HG03139 (cell line): Measurements from ENCODE around the gene PCSK4.

Experiments
- ATAC-seq: cut with Tn5 transposase; IDR thresholded peaks from one replicate; pipeline ENCODE4 v1.9.1; 2021; ENCODE audit not compliant: unreplicated experiment

The PCSK4 gene

DNA sequence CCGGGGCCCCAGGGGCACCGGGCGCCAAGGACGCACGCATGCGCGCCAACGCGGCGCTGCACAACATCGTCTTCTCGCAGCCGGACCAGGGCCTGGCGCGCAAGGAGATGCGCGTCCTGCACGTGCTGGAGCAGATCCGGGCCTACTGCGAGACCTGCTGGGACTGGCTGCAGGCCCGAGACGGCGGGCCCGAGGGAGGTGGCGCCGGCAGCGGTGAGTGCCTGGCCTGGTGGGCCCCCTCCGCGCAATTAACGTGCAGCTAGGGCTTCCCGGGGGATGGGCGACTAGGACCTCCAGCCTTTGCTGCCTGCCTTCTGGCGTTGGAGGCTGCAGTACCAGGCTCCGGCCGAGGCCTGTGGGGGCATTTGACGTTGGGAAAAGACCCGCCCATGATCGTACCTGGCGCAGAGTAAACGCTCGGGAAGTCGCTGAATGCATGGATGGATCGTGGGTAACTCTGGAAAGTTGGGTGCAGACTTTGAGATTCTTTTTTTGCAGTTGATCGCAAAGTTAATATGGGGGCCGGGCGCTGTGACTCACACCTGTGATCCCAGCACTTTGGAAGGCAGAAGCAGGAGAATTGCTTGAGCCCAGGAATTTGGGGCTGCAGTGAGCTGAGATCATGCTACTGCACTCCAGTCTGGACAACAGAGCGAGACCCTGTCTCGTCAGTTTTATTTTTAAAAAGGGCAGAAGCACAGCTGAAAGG is 33.0 kb downstream of the PCSK4 start:
- no peak for ATAC-seq

DNA sequence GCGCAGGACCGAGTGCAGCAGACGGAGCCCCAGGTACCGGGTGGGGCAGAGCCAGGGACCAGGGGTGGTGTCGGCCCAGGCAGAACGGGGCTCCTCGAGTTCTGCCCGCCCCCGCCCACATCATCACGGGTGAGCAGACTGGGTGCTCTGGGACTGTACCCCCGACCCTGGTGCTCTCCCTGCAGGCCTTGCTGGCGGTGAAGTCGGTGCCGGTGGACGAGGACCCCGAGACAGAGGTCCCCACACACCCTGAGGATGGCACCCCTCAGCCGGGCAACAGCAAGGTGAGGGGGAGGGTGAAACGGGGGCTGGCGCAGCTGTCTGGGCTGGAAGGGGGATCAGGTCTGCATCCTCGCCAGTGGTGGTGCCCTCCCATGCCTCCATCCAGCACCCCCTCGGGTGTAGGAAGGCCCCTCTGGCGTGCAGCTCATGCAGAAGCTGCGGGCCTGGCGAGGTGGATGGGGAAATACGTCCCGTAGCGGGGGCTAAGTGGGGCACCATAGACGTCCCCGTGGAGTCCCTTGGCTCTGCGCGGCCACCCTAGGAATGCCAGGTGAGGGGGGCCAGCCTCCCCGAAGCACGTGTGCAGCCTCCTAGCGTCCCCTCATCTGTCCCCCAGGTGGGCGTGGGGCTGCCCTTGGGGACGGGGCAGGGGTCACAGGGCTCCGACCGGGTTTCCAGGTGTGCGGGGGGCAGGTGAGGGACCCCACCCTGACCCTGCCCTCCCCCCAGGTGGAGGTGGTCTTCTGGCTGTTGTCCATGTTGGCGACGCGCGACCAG is 33.8 kb downstream of the PCSK4 start:
- ATAC-seq: no peak

DNA sequence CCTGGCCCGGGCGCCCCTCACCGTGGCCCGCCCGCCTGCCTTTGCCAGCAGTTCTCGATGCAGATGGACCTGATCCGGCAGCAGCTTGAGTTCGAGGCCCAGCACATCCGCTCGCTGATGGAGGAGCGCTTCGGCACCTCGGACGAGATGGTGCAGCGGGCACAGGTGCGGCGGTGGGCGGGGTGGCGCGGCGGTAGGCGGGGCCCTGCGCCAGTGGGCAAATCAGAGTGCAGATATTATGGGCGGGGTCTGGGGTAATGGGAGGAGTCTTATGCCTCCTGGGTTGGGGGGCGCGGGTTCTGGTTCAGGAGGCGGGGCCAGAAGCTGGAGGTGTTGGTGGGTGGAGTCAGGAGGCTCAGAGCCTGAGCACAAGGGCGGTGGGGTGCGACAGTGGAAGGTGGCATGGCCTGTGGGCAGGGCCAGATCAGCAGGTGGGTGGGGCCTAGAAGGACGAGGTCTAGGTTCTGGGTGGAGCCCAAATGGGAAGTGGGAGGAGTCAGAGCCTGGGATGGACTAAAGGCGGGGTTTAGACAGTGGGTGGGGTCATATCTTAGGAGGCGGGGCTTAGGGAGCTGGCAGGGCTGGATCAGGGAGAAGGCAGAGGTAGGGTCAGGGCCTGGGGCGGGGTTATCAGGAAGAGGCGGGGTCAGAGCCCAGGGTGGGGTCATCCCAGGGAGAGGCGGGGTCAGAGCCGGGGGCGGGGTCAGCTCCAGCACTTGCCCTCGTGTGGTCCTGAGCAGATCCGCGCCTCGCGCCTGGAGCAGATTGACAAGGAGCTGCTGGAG is 34.6 kb downstream of the PCSK4 start:
- ATAC-seq: no peak

DNA sequence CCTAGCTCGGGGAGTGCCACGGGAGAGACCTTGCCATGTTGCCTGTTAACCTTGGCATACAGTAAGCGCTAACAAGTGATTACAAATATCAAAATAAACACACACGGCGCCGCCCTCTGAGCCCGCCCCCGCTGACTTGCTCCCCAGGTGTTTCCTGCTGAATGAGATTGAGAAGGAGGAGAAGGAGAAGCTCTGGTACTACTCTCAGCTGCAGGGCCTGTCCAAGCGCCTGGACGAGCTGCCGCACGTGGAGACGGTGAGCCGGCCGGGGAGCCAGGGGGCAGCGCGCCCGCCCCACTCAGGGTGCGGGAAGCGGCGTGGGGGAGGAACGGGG is 35.2 kb downstream of the PCSK4 start:
- no peak for ATAC-seq

DNA sequence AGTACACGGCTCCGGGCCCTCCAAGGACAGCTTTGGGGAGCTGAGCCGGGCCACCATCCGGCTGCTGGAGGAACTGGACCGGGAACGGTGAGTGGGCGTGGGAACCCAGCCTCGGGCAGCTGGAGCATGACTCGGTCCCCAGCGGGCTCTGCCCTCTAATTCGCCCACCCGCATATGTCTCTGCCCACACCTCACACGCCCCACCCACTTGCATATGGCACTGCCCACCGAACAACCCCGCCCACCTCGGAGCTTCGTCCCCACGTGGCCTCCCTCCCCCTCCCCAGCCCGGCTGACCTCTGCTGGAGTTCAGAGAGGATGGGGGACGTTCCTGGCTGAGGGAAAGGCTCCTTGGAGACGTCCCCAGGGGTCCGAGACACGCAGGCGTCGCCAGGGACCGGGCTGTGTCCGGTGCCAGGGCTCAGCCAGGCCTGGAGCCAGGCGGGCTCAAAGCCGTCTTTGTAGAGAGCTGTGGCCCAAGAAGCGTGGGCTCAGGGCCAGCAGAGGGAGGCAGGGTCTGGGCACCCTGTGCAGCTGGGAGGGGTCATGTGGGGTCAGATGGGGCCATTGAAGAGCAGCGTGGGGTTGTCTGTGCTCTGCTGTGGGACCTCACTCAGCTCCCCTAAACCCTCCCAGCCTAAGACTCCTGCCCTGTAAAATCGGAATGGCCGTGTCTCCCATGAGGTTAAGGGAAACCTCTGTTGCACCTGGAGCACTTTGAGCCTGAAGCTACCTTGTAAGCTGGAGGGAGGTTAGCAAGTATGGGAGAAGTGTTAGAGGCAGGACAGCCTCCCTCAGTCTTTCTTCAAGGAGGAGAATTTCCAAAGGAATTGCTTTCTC is 36.4 kb downstream of the PCSK4 start:
- no peak for ATAC-seq

DNA sequence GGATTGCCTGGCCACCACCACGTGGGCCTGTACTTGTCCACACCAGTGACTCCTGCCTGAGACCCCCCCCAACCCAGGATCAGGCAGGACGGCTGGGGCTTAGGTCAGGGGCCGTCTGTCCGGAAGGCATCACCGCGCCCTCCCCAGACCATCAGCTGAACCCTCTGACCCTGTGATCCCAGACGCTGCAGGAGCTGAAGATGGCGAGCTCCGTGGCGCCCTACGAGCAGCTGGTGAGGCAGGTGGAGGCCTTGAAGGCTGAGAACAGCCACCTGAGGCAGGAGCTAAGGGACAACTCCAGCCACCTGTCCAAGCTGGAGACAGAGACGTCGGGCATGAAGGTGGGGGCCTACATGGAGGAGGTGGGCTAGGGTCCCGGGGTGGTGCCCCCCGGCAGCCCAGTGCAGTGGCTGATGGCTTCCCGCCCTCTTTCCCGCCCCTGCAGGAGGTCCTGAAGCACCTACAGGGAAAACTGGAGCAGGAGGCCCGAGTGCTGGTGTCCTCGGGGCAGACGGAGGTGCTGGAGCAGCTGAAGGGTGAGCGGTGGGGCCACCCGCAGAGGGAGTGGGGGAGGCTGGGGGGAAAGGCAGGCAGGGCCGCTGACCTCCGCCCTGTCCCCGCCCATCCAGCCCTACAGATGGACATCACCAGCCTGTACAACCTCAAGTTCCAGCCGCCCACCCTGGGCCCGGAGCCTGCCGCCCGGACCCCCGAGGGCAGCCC is 37.2 kb downstream of the PCSK4 start:
- ATAC-seq: no peak

DNA sequence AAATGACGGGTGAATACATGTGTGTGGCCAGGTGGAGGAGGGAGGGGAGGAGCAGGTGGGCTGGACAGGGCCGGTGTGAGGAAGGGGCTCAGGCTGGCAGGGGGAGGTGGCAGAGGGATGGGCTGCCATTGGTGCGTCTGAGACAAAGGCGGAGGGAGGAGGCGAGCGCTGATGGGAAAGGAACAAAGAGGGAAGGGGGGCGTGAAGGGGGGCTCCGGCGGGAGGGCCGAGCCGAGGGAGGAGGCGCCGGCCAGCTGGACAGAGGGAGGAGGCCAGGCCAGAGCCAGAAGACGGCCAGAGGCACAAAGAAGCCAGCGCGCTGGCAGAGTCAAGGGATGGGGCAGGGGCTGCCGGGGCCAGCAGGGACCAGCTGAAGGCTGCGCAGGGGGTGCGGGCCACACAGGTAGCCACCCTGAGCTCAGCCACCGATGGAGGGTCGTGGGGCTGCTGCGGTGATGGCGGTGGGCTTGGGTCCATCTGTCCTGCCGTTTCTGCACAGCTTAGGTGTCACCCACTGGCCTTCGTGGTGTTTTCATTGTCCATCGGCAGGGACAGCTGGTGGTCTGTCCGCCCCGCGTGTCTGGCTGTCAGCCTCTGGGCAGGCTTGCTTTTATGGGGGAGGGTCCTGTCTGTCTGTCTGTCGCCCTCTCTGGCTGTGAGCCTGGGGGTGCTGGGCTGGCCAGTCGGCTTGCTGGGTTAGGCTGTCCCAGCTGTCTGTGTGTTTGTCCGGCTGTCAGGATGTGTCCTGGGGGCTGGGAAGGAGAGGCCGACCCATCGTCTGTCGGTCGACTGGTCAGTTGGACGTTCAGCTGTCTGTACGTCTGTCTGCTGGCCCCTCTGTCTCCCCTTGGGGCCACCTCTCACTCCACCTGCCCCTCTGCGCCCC is 38.0 kb downstream of the PCSK4 start:
- no peak for ATAC-seq

DNA sequence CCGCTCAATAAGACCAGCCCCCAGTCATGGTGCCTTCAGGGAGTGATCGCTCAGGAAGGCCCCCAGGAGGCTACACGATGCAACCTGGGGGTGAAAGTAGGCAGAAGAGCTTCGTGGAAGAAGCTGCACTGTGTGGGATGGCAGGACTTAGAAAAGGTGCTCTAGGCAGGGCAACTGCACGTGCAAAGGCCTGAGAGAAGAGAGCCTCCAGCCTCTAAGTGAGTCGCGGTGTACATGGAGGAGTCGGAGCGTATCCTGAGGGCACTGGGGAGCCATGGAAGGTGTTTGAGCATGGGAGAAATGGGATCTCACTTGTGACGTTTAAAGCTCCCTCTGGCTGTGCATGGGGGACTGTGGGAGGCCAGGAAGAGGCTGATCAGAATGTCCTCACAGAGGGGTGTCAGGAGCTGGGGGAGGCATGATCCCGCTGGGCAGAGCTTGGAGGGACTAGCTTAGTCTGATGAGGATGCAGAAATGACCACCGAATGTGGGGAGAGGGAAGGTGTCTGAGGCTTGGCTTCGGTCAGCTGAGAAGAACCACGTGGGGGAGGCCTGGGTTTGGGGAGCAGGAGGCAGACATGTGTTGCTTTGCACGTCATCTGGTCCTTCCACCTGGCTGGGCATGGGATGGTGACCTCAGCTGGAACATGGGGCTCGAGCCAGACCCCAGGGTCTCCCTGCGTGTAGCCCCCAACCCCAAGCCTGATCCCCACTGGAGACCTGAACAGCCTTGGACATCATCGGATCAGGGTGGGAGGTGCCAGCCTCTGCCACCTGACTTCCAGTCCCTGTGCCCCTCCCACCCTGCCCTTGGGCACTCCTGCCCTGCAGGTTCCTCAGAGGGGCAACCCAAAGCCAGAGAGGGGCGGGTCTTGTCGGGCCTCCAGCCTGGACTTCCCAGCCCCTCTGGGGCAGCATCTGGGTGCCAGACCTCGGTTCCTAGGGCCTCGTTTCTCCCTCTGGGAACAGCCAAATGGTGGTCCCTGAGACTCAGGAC is 39.1 kb downstream of the PCSK4 start:
- no peak for ATAC-seq

DNA sequence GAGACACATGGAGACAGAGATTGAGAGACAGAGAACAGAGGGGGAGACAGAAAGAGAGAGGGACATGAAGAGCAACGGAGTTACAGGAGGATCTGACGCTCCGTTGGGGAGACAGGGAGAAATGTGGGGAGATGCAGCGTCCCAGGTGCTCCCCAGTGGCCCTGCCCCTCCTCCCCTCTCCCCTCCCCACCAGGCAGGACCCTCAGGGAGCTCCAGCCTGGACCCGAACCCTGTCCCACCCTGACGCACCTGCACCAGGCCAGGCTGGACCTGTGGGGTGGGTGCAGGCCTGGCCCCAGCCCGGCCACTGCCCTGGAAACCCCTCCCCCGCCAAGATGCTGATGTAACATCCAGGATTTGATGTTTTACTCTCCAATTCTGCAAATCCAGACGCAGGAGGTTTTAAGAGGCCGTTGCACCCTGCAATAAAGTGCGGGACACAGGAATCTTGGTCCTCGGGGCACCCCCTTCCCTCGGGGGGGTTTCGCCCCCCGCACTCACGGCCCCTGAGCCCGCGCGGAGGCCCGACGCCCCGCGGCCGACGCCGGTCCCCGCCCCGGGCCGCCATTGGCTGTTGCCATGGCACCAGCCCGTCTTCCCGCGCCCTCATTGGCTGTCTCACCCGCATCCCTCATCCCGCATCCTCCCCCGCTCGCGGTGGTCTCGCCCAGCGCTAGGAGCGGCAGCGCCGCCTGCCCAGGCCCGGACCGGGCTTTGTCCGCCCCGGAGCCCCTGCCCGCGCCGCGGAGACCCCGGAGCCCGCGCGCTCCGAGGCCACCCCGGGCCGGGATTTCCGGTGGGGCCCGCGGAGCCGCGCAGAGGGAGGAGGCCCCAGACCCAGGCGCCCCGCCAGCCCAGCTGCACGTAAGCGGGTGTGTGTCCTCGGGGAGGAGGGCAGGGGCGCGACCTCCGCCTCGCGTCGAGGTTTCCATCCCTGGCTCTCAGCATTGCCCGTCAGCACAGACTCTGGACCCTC is 40.4 kb downstream of the PCSK4 start, which contains the start of gene APC2:
Gene APC2, plus strand, starts transcription at position 655 of the 976 bp plus-strand sequence. CDS start 2,881 bp downstream, outside the sequence.
- ATAC-seq: no peak

DNA sequence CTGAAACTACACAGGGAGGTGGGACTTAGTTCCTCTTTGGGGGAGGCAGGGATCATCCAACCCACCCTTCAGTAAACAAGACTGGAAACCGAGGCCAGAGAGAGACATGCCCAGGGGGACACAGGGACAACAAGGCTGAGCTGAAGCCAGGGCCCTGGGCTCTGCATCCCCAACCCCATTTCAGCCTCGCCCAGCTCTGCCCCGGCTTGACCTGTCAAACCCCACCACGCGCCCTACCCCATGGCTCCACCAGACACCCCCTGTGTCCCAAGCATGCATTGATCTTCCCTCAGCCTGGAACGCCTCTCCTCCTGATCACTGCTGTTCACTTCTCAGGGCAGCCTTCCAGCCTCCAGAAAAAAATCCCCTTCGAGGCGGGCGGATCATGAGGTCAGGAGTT is 42.2 kb downstream of the PCSK4 start:
- no peak for ATAC-seq

DNA sequence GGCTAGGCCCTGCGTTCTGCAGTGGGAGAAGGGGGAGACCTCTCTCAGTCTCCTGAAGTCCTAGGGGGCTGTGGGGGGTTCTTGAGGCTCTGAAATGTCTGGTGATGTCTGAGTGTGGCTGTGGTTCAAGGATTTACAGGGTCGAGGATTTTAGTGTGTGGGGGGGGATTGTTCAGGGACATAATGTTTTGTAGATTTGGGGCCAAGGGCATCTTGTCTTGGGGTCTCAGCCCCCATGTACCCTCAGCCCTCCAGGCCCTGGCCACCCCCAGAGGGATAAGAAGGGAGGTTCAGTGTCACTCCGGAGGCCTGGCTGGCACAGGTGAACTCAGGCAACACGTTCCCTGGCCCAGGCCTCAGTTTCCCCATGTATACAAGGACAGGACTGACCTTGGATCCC is 42.6 kb downstream of the PCSK4 start:
- no peak for ATAC-seq

DNA sequence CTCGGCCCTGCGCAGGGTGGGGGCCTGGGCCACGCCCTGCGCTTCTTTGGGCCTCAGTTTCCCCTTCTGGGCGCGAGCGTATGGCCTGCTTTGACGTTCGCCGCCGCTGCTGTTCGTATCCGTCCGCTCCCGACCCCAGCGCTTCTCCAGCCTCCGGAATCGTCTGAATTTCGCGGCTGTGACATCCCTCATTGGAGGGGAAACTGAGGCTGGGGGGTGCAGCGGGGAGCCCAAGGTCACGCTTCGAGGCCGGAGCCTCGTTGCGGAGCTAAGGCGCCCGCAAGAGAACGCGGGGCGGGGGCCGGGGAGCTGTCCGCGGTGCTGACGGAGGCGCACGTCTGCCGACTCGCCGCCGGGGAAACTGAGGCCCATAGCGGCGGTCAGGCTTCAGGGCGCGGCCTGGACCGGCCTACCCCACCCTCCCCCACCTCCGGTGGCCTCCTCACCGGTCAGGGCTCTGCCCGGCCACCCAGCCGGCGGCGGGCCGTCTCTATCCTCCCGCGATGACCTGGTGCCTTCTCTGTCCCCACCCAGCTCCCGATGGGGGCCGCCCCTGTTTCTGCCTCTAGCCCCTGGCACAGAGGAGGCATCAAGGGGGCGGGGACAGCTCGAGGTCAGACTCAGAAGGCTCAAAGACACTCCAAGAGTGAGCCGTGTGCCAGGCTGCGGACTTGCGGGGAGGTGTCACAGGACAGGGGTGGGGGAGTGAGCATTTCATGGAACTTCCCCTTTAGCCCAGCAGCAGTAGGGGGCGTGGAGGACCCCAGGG is 43.3 kb downstream of the PCSK4 start:
- ATAC-seq: no peak

DNA sequence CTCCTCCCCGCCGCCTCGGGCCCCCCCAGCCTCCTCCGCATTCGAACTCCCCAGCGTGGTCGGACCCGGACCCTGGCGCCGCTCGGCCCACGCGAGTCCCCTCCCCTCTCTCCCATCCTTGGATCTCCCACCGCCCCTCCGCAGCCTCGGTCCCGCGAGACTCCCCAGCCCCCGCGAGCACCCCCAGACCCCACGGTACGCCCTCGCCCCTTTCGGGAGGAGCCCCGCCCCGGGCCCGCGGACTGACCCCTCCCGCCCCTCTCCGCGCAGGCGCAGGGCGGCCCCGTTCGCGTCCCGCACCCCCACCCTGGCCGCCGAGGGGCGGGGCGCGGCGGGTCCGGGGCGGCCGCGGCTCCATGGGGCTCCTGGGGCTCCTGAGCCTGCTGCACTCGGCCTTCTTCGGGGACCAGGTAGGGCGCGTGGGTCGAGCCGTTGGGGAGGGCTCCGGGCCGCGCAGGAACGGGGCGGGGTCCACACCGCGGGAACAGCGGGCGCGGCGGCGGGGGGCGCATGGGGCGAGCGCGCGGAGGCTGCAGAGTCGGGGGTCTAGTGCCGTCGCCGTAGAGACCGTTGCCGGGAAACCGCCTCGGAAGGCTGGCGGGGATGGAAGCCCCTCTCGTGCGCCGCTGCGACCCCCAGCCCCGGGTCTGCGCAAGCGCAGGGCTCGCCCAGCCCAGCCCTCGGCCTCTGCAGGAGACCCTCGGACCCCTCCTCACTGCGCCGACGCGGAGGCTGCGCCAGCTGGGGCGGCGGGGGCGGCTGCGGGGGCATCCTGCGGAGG is 44.0 kb downstream of the PCSK4 start:
- ATAC-seq: no peak

DNA sequence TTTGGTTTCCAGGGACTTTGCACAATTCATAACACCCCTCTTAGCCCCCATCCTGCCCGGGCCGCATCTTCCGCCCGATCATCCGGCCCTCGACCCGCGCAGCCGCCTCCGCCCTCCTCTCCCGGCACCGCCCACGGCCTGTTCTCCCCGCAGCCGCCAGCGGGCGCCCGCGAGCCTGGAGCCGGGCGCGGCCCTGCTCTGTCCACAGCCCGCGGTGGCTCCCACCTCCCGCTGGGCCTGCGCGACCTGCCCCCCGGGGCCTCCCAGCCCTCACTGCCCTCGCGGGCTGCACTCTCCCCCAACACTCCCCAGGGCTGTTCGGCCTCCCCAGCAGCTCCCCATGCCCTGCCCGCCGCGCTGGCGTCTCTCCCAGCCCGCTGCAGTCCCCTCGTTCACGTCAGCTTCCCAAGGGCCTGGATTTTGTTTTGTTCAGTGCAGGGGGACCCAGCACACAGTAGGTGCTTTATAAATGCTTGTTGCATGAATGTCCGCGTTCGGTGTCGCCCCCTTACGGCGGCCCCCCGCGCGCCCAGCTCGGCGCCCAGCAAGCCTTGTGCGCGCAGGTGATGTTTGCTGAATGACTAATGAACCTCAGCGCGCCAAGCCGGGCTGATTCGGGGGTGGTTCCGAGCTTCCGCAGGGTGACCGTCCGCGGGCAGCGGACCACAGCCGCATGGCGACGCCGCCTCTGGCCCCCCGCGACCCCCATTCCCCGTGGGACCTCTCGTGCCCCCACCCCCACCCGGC is 44.8 kb downstream of the PCSK4 start:
- no peak for ATAC-seq
